ENCODE results near the gene DOCK1. TPM values are rescaled to one million over a fixed set of nuclear protein-coding genes. Genes with fewer than 3 reads are reported as not detected.

Gene DOCK1
- polyA plus RNA-seq, 6 donors from 2014 or later: not detected

DNA sequence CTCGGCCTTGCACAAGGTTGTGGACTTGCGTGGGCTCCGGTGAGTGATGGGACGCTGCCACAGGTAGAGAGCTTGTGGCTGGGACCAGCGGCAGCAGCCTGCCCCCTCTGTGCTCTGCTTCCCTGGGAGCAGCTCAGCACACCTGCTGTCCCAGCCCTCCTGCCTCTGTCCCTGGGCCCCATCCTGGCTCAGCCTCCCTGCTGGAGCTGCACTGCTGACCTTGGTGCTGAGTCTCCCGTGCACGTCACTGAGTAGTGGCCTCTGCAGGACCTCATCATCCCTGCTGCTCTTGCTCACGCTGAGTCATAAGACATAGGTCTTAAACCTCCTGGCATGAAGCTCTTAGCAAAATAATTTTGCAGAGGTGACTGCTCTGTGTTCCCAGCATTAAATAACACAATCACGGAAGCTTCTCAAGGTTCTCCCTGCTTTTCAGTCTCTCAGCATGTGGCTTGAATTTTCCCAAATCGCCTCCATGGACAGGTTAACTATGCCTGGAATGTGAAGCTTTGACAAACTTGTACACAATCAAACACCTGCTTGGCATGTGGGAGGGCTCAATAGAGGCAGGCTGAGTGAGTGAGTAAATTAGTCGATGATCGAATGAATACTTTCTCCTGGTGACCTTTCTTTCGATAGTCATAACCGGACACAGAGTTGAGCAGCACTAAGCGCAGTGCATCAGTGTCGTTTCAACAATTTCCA is 580.1 kb downstream of the DOCK1 start:
- H3K36me3 Mint-ChIP-seq: peaks cover 0 to 9% of the 10 kb centered on the region in 2 donors
- H3K4me1 Mint-ChIP-seq: no peaks in the 10 kb centered on the region
- H3K27me3 Mint-ChIP-seq: peaks cover 15 to 44% (median 16%) of the 10 kb centered on the region in 3 donors
- H3K9me3 Mint-ChIP-seq: peaks cover 0 to 21% (median 0%) of the 10 kb centered on the region in 7 donors
- no peak overlapping the region for H3K4me3 Mint-ChIP-seq
- ATAC-seq (ENCODE audit: low read depth in 2 of 2): no peak
- H3K27ac Mint-ChIP-seq: no peak overlapping the region
- no peak for DNase-seq

GRCh38 chr10:127486355-127486754 is 581.1 kb downstream of the DOCK1 start:
- ATAC-seq (ENCODE audit: low read depth in 2 of 2): no peak
- H3K9me3 Mint-ChIP-seq: peaks cover 0 to 21% (median 0%) of the 10 kb centered on the region in 7 donors
- peaks cover 15 to 44% (median 16%) of the 10 kb centered on the region in 3 donors for H3K27me3 Mint-ChIP-seq
- H3K27ac Mint-ChIP-seq: no peak overlapping the region
- no peaks in the 10 kb centered on the region for H3K4me1 Mint-ChIP-seq
- no peak for DNase-seq
- H3K4me3 Mint-ChIP-seq: no peak overlapping the region
- H3K36me3 Mint-ChIP-seq: peaks cover 0 to 9% of the 10 kb centered on the region in 2 donors

- no peak for DNase-seq
- H3K4me3 Mint-ChIP-seq: no peak overlapping the region
- no peak for ATAC-seq (ENCODE audit: low read depth in 2 of 2)
- no peaks in the 10 kb centered on the region for H3K4me1 Mint-ChIP-seq
- no peak overlapping the region for H3K27ac Mint-ChIP-seq
- peaks cover 0 to 5% (median 0%) of the 10 kb centered on the region in 7 donors for H3K9me3 Mint-ChIP-seq
- H3K27me3 Mint-ChIP-seq: peaks cover 4 to 16% (median 6%) of the 10 kb centered on the region in 3 donors
- no peaks in the 10 kb centered on the region for H3K36me3 Mint-ChIP-seq
These were observed 587.5 kb downstream of the DOCK1 start for GRCh38 chr10:127492607-127493250.

DNA sequence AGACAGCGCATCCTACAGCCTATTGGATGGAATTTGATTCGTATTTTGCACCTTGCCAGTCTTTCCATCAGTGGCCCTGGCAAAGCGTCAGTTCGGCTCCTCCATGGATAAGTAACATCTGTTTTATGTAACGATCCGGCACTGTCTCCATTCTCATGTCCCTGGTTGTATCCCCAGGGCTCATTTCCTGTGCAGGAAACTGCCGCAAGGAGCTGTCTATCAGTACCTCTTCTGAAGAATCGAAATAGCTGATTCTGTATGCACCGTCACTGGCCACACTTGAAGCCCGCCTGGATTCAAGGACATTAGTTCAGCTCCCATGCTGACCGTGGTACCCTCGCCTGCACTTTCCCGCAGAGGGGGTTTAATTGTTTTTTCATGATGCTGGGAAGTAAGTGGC is 590.8 kb downstream of the DOCK1 start:
- Mint-ChIP-seq H3K4me3 (no peak overlapping the region), H3K4me1 (no peaks in the 10 kb centered on the region), H3K36me3 (no peaks in the 10 kb centered on the region), H3K27me3 (peaks cover 6 to 21% (median 7%) of the 10 kb centered on the region in 3 donors), H3K27ac (no peak overlapping the region), H3K9me3 (peaks cover 0 to 7% (median 0%) of the 10 kb centered on the region in 7 donors)
- DNase-seq (no peak), ATAC-seq (ENCODE audit: low read depth in 2 of 2) (no peak)

DNA sequence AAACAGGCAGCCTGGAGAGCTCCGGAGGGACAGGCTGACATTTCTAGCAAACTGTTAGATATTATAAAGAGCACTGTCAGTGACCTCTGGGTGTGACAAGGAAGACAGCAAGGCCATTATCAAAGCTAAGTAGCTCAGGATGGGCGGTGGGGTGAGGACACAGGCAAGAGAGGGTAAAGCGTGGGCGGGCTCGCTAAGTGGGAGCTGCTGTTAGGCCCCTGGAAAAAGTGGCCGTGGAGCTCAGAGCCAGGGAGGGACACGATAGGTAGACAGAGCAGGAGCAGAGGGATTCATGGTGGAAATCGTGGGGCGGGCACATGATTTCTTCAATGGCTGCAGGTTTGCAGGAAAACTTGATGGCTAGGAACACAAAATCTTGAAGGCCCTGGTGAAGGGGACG is 592.5 kb downstream of the DOCK1 start:
- ATAC-seq (ENCODE audit: low read depth in 2 of 2): no peak
- no peaks in the 10 kb centered on the region for H3K36me3 Mint-ChIP-seq
- H3K9me3 Mint-ChIP-seq: peaks cover 0 to 7% (median 0%) of the 10 kb centered on the region in 7 donors
- no peak for DNase-seq
- H3K27me3 Mint-ChIP-seq: peaks cover 6 to 22% (median 7%) of the 10 kb centered on the region in 3 donors
- no peaks in the 10 kb centered on the region for H3K4me1 Mint-ChIP-seq
- H3K27ac Mint-ChIP-seq: no peak overlapping the region
- no peak overlapping the region for H3K4me3 Mint-ChIP-seq

DNA sequence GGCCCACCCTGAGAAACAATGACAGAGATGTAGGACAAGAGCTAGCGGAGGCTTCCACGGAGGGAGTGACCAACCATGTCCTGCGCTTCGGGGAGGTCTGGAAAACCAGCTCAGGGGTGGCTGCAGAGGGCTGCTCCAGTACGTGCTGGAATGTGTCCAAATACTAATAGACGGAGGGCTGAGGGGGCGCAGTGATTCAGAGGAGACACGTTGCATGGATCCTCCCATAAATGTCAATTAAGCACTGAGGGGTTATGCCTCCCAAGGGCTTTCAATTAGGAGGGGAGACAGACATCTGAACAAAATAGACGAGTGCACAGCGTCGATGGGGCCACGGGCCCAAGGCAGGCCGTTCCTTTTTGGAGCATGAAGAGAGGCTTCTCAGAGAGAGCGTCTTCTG is 592.9 kb downstream of the DOCK1 start:
- H3K27ac Mint-ChIP-seq: no peak overlapping the region
- peaks cover 6 to 22% (median 7%) of the 10 kb centered on the region in 3 donors for H3K27me3 Mint-ChIP-seq
- ATAC-seq (ENCODE audit: low read depth in 2 of 2): no peak
- no peak for DNase-seq
- no peaks in the 10 kb centered on the region for H3K36me3 Mint-ChIP-seq
- H3K4me3 Mint-ChIP-seq: no peak overlapping the region
- peaks cover 0 to 7% (median 0%) of the 10 kb centered on the region in 7 donors for H3K9me3 Mint-ChIP-seq
- no peaks in the 10 kb centered on the region for H3K4me1 Mint-ChIP-seq

DNA sequence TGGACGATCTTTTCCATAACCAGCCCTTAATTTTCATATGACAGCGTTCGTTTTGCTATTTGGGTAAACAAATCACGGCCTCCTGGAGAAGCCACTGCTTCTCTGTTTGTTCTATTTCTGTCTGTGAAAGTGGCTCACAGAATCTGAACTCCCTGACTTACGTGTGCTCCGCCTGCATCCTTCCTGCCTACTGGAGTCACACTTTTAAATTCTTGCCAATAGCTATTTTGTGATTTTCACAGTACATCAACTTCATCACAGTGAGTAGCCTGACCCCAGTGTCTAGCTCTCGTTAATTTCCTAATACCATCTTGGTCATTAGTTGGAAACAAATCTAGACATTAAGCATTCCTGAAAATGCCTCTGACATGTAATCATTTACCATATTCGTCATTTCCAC is 594.9 kb downstream of the DOCK1 start:
- ATAC-seq (ENCODE audit: low read depth in 2 of 2): no peak
- Mint-ChIP-seq H3K27me3 (peaks cover 6 to 22% (median 7%) of the 10 kb centered on the region in 3 donors), H3K4me3 (no peak overlapping the region), H3K36me3 (no peaks in the 10 kb centered on the region), H3K27ac (no peak overlapping the region), H3K4me1 (no peaks in the 10 kb centered on the region), H3K9me3 (peaks cover 0 to 7% (median 0%) of the 10 kb centered on the region in 7 donors)
- no peak for DNase-seq

Other genes starting within 250 kb of the DOCK1 start
- gene C10orf90, start 234.7 kb upstream of the DOCK1 start, polyA plus RNA-seq (ENCODE audit: low read depth in 6 of 6): not detected

Data from naive B cell (primary cell).